HTR-8/SVneo (cell line): ENCODE results near the gene CFAP77.
"Not testable (repeated sequence)": the region's sequence is repeated elsewhere in the genome, so short reads cannot be mapped to it uniquely, and the experiment has no call there.

Source experiments
- DNase-seq: peaks from one replicate; pipeline ENCODE4 v3.0.0; 2011; ENCODE audit warnings: low spot score, mixed read lengths; ENCODE audit not compliant: insufficient read length
- FAIRE-seq: peaks from 2 replicates; lab custom pipeline; 2011; peaks lifted over from hg19 to GRCh38; lab: Jason Lieb, UNC

The CFAP77 gene

GRCh38 chr9:132560616-132561202 lies 150.7 kb downstream of the CFAP77 start:
- no peak for FAIRE-seq
- DNase-seq = no peak

GRCh38 chr9:132562306-132562573 lies 152.2 kb downstream of the CFAP77 start:
- FAIRE-seq = no peak

GRCh38 chr9:132564526-132564925 lies 154.5 kb downstream of the CFAP77 start:
- DNase-seq (no peak), FAIRE-seq (no peak)

More at GRCh38 chr9:132562306-132562573, 152.2 kb downstream of the CFAP77 start:
- no peak for DNase-seq

GRCh38 chr9:132568787-132569186 lies 158.8 kb downstream of the CFAP77 start:
- not testable (repeated sequence) for DNase-seq, FAIRE-seq

GRCh38 chr9:132571806-132572600 lies 162.0 kb downstream of the CFAP77 start:
- FAIRE-seq = no peak
- DNase-seq = no peak

- no peak for FAIRE-seq
- no peak for DNase-seq
Measured at GRCh38 chr9:132572921-132573320, 162.9 kb downstream of the CFAP77 start.

GRCh38 chr9:132575005-132575609 lies 165.1 kb downstream of the CFAP77 start:
- FAIRE-seq (no peak), DNase-seq (peak; percentile 79)

- FAIRE-seq (no peak), DNase-seq (no peak)
Measured at GRCh38 chr9:132575811-132576210, 165.8 kb downstream of the CFAP77 start.

- FAIRE-seq (no peak), DNase-seq (no peak)
Measured at GRCh38 chr9:132577119-132577518, 167.1 kb downstream of the CFAP77 start.

- DNase-seq (no peak), FAIRE-seq (no peak)
Measured at GRCh38 chr9:132578367-132578932, 168.4 kb downstream of the CFAP77 start.

GRCh38 chr9:132579427-132579798 lies 169.4 kb downstream of the CFAP77 start:
- DNase-seq (no peak), FAIRE-seq (no peak)

- DNase-seq (no peak), FAIRE-seq (no peak)
Measured at GRCh38 chr9:132582276-132582785, 172.3 kb downstream of the CFAP77 start, which contains the start of gene BARHL1. TSS of gene BARHL1 (plus strand) at chr9:132582606. CDS start at chr9:132582798, 192 bp downstream.

GRCh38 chr9:132582786-132583583 lies 173.0 kb downstream of the CFAP77 start:
- DNase-seq (no peak), FAIRE-seq (no peak)

GRCh38 chr9:132583584-132584304 lies 173.7 kb downstream of the CFAP77 start:
- FAIRE-seq (no peak), DNase-seq (no peak)

GRCh38 chr9:132584601-132585560 lies 174.9 kb downstream of the CFAP77 start:
- peak; percentile 36 for DNase-seq
- FAIRE-seq = no peak

- FAIRE-seq (no peak), DNase-seq (no peak)
Measured at GRCh38 chr9:132585954-132586829, 176.2 kb downstream of the CFAP77 start.

GRCh38 chr9:132586830-132587591 lies 177.0 kb downstream of the CFAP77 start:
- FAIRE-seq = no peak
- DNase-seq = no peak
